Adrenal gland (tissue), 5 donors: ENCODE data around the gene YIF1B.

Experiments
- CTCF ChIP-seq, 6 experiments: fragments of 450-650 bp in 4 of 6; fragments of 200-600 bp in 2 of 6; sonication (generic) in 1 of 6; IDR thresholded peaks; 1 replicate in 5 of 6; 2 replicates in 1 of 6; pipeline versions ENCODE4 v1.5.1 to v1.8.0; 2016 to 2021; ENCODE audit warnings: antibody characterized with exemption in 6 of 6, mild to moderate bottlenecking in 2 of 6, moderate library complexity in 1 of 6
- POLR2A ChIP-seq, 2 donors: fragments of 450-650 bp; IDR thresholded peaks; one replicate each; pipeline ENCODE4 v1.6.1; 2017; ENCODE audit warnings: antibody characterized with exemption in 2 of 2, mild to moderate bottlenecking in 2 of 2, moderate library complexity in 1 of 2
- donor health status: DM: no; HTN: no; CAD: no.

- TF ChIP-seq CTCF (IDR thresholded peaks at IDR 0.05) (no peak), POLR2A (IDR thresholded peaks at IDR 0.05) (no peak)
Measured at GRCh38 chr19:38266981-38267597, 48.7 kb downstream of the YIF1B start.
